Stimulated activated CD8-positive, alpha-beta memory T cell treated with anti-CD3 and anti-CD28 coated beads, Interleukin-7, amount 100 ng/mL, for 1 hour (primary cell): ENCODE results near the gene ZNRF4.

Source experiments
- DNase-seq, 2 donors: peaks; one replicate each; pipeline ENCODE4 v3.0.0-alpha.2; 2020; ENCODE audit warnings: low read depth in 2 of 2

The ZNRF4 gene

DNA sequence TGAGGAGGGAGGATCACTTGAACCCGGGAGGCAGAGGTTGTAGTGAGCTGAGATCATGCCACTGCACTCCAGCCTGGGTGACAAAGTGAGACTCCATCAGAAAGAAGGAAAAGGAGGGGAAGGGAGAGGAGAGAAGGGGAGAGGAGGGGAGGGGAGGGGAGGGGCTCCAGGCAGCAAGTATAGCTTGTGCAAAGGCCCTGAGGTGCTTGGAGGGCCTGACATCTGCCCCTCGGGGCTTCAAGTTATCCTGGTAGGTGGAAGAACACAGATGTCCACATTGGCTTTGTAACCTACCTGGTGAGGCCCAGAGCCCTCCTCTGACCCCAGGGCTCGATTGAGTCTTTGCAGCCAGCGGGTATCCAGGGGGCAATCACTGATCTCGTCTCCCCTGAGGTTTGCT lies 11.5 kb upstream of the ZNRF4 start:
- no peak for DNase-seq

GRCh38 chr19:5444431-5444830 lies 10.8 kb upstream of the ZNRF4 start:
- no peak for DNase-seq

- DNase-seq: no peak
These were observed 10.1 kb upstream of the ZNRF4 start for GRCh38 chr19:5445071-5445470.

DNA sequence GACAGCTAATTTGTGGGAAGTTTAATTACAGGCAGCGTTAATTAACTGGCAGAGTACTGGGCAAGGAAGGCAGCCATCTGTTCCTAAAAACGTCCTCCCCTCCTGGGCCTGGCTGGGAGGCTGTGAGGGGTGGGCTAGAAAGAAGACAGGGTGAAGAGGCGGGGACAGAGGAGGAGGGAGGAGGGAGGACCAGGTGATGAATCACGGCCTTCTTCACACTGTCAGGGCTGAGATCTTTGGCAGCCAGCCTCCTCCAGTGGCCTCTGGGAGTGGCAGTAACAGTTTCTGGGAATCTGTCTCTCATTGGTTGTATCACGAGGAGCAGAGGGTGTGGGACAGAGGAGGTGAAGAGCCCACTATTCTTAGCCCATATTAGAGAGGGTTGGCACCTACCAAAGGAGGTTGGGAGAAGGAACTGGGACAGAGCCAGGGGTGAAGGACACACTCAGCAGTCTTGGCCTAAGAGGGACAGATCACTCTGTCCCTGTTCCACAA lies 9.6 kb upstream of the ZNRF4 start:
- DNase-seq: no peak

DNA sequence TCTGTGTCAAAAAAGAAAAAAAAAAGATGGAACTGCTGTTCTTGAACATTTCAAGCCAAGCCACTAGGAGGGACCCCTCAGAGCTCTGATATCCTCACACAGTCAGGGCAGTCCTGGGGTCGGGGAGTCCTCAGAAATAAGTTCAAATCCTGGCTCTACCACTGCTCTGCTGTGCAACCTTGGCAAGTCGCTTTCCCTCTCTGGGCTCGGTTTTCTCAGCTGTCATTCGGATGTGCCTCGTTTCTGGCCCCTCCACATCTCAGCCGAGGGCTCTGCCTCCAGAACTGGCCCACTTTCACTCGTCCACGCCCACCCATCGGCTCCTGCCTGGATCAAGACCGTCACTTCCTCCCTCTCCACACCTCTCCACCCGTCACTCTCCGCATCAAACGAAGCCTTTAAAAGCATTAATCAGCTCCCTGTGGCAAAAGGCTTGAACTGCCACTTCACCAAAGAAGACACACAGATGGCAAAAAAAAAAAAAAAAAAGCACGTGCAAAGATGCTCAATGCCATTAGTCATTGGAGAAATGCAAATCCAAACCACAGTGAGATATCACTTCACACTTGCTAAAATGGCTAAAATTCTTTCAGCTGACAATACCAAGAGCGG lies 7.4 kb upstream of the ZNRF4 start:
- no peak for DNase-seq

GRCh38 chr19:5448374-5448773 lies 6.8 kb upstream of the ZNRF4 start:
- DNase-seq: no peak

DNA sequence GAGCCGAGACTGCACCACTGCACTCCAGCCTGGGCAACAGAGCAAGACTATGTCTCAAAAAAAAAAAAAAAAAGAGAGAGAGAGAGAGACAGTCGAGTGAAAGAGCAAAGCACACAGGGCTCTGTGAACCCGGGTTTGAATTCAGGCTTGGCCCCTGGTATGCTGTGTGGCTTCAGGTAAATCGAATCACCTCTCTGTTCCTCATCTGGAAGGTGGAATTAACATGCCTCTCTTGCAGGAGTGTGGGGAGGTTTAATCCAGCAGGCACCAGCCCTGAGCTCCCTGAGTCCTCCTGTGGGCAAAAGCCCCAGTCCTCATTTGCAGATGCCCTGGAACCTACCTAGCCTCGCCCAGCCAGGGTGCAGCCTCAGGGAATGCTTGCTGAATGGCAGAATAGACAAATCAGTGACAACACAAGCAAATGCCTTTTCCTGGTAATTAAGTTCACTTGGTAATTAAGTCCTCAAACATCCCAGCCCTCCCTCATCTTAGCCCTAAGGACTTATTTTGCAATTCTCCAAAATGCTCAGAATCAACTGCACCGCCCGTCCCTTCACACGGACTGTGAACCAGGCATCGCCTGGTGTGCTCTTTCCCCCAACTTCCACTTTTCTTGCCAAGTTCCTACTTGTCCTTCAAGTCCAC lies 4.6 kb upstream of the ZNRF4 start:
- DNase-seq: no peak

DNA sequence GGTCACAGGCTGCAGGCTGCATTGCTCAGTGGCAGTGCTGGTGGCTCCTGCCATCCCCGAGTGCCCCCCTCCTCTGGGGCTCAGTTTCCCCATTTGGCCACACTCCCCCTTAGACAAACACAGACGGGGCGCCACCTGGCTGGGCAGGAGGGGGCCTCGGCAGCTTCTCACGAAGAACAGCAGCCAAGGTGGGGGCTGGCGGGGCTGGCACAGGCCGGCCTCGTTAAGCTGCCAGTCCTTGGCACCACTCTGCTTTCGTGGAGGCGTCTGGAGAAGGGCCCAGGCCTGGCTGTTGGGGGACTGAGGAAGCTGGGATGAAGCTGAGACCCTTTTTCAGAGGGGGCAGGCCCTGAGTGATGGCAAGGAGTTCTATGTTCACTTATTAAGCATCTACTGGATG lies 3.7 kb upstream of the ZNRF4 start:
- no peak for DNase-seq

- no peak for DNase-seq
These were observed 2.3 kb upstream of the ZNRF4 start for GRCh38 chr19:5452594-5453565.

GRCh38 chr19:5454743-5455142 lies 474 bp upstream of the ZNRF4 start:
- DNase-seq: no peak

DNA sequence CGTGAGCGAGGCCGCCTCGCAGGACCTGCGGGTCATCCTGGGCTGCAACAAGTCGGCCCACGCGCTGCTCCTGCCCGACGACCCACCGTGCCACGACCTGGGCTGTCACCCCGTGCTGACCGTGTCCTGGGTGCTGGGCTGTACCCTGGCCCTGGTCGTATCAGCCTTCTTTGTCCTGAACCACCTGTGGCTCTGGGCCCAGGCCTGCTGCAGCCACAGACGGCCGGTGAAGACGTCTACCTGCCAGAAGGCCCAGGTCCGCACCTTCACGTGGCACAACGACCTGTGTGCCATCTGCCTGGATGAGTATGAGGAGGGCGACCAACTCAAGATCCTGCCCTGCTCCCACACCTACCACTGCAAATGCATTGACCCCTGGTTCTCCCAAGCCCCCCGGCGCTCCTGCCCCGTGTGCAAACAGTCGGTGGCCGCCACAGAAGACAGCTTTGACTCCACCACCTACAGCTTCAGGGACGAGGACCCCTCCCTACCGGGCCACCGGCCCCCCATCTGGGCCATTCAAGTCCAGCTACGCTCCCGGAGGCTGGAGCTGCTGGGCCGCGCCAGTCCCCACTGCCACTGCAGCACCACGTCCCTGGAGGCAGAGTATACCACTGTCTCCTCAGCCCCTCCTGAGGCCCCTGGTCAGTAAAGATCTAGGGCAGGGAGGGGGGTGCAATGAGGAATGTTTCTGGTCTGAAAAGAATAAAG lies 1.1 kb downstream of the ZNRF4 start:
- DNase-seq: no peak

DNA sequence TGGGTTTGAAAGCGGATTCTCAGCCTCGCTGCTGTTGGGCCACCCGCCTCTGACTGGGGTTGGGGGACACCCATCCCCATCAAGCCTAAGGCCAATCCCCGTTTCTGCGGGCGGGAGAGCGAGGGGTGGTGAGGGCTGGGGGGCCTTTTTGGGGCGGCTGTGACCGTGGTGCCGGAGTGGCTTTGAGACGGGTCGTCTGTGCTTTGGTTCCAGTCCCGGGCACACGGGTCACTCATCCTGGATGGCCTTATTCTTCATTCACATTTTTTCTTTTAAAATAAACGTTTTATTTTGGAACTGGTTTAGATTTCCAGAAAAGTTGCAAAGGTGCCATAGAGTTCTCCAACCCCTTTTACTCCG lies 1.6 kb downstream of the ZNRF4 start:
- no peak for DNase-seq

- no peak for DNase-seq
These were observed 2.5 kb downstream of the ZNRF4 start for GRCh38 chr19:5457709-5458108.

DNA sequence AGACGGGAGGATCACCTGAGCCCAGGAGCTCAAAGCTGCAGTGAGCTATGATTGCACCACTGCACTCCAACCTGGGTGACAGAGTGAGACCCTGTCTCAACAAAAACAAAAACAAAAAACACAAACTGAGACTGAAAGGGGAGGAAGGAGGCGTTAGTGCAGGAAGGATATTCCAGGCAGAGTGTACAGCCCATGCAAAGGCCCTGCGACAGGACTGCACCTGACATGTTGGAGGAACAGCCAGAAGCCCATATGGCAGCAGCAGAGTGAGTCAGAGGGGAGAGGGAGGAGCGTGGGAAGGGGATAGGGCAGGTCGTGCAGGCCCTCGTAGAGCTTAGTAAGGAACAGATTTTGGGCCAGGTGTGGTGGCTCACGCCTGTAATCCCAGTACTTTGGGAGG lies 3.2 kb downstream of the ZNRF4 start:
- no peak for DNase-seq

GRCh38 chr19:5459360-5459759 lies 4.1 kb downstream of the ZNRF4 start:
- no peak for DNase-seq

DNA sequence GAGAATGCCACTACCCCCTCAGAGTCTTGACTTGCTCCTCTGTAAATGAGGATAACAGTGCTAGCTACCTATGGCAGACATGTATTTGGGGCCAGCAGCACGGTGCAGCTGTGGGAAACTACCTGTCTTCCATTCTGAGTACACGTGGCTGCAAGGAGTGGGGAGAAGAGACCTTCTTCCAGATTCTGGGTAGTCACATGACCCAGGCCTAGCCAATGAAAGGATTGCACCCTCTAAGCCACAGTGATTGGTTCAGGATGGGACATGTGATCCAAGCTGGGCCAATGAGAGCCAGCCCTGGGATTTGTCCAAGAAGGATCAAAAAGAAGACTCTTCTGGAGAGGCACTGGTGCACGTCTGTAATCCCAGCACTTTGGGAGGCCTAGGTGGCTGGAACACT lies 5.5 kb downstream of the ZNRF4 start:
- no peak for DNase-seq

DNA sequence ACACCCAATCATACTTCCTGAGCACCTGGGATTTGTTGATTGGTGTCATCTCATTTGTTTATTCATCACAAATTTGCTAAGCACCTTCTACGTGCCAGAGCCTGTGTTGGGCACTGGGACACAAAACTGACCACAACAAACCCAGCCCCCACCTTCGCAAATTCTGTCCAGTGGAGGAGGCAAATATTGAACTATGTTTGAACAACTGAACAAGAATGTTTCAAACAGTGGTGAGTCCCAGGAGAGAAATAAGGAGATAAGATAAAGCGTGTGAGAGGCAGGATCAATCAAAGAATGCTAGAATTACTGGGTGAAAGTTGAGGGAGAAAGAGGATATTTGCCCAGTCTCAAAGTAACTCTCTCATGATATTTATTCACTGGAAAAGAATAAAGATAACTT lies 8.7 kb downstream of the ZNRF4 start:
- no peak for DNase-seq

DNA sequence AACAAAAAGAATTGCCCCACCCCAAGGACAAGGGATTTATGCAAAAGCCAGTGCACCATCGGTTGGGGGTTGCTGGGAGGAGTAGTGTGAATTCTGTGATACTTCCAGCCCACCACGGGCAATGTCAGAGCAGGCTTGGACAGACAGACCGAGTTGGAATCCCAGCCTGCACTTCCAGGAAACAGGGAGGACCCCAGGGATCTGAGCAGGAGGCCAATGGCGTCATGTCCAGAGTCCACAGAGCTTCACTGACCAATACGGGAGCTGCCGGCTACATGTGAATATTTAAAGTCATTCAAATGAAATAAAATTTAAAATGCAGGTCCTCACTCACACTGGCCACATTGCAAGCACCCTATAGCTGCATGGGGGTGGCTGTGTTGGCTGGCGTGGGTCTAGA lies 10.9 kb downstream of the ZNRF4 start:
- DNase-seq: no peak

- DNase-seq: no peak
These were observed 11.6 kb downstream of the ZNRF4 start for GRCh38 chr19:5466814-5467291.

GRCh38 chr19:5470264-5470671 lies 15.1 kb downstream of the ZNRF4 start:
- no peak for DNase-seq

- DNase-seq: no peak
These were observed 17.1 kb downstream of the ZNRF4 start for GRCh38 chr19:5472286-5472685.

DNA sequence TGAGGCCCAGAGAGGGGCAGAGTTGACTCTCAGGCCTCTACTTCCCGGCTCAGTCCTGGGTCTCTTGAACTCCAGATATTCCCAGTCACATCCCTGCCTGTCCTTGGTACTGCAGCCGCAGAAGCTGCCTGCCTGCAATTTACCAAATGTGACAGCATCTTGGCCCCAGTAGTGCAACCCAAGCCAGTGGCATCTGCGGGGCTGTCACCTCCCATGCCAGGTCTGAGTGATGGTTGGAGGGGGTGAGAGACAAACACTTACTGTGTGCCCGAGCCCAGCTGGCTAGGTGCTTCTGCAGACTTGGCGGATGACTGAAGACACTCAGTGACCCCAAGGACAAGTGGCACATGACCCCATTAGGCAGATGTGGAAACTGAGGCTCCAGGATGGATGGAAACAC lies 18.4 kb downstream of the ZNRF4 start:
- DNase-seq: no peak
